SK-N-SH treated with all-trans-retinoic acid at 6 μM for 48 hours (cell line): ENCODE data around the gene MRGPRE.

Experiments
- ATAC-seq: fragments of 200-7000 bp; cut with Tn5 transposase; 3 replicates; pipeline ENCODE4 v1.9.1; 2020; ENCODE audit warnings: mild to moderate bottlenecking, moderate library complexity
- BACH2 ChIP-seq: fragments of 250-450 bp; sonication (Bioruptor Pico); IDR thresholded peaks from 2 replicates; pipeline ENCODE4 v1.9.0; 2021; ENCODE audit warnings: mild to moderate bottlenecking, borderline replicate concordance
- CSDC2 ChIP-seq: fragments of 250-450 bp; sonication (Bioruptor Pico); IDR thresholded peaks from 2 replicates; pipeline ENCODE4 v1.5.0; 2020; ENCODE audit warnings: mild to moderate bottlenecking, moderate library complexity
- ESRRG ChIP-seq: fragments of 250-450 bp; sonication (Bioruptor Pico); IDR thresholded peaks from 2 replicates; pipeline ENCODE4 v1.6.1; 2021; ENCODE audit warnings: mild to moderate bottlenecking
- GLIS3 ChIP-seq: fragments of 250-450 bp; sonication (Bioruptor Pico); IDR thresholded peaks from 2 replicates; pipeline ENCODE4 v1.5.0; 2020; ENCODE audit warnings: mild to moderate bottlenecking, moderate library complexity
- ISL1 ChIP-seq: fragments of 250-450 bp; sonication (Bioruptor Pico); IDR thresholded peaks from 2 replicates; pipeline ENCODE4 v2.1.2; 2022; ENCODE audit warnings: mild to moderate bottlenecking, moderate library complexity
- OSR1 ChIP-seq: fragments of 250-450 bp; sonication (Bioruptor Pico); IDR thresholded peaks from 2 replicates; pipeline ENCODE4 v1.8.0; 2022; ENCODE audit warnings: moderate library complexity, mild to moderate bottlenecking, inconsistent platforms
- PPARA ChIP-seq: fragments of 250-450 bp; sonication (Bioruptor Pico); IDR thresholded peaks from 2 replicates; pipeline ENCODE4 v1.5.0; 2020; ENCODE audit warnings: mild to moderate bottlenecking, borderline replicate concordance
- SNAI2 ChIP-seq: fragments of 250-450 bp; sonication (Bioruptor Pico); IDR thresholded peaks from 2 replicates; pipeline ENCODE4 v1.5.0; 2020; ENCODE audit warnings: mild to moderate bottlenecking, moderate library complexity
- TCF4 ChIP-seq: fragments of 250-450 bp; sonication (Bioruptor Pico); IDR thresholded peaks from 2 replicates; pipeline ENCODE4 v1.8.0; 2021; ENCODE audit warnings: mild to moderate bottlenecking, moderate library complexity, borderline replicate concordance
- TOX ChIP-seq: fragments of 250-450 bp; sonication (Bioruptor Pico); IDR thresholded peaks from 2 replicates; pipeline ENCODE4 v1.8.0; 2021; ENCODE audit warnings: mild to moderate bottlenecking, moderate library complexity, borderline replicate concordance
- ZC3H10 ChIP-seq: fragments of 250-450 bp; sonication (Bioruptor Pico); IDR thresholded peaks from 2 replicates; pipeline ENCODE4 v1.5.1; 2021; ENCODE audit warnings: mild to moderate bottlenecking, moderate library complexity
- ZFP3 ChIP-seq: fragments of 250-450 bp; sonication (Bioruptor Pico); IDR thresholded peaks from 2 replicates; pipeline ENCODE4 v1.5.0; 2020; ENCODE audit warnings: mild to moderate bottlenecking, moderate library complexity
- ZFP30 ChIP-seq: fragments of 450-650 bp; formaldehyde crosslinking; IDR thresholded peaks from 2 replicates; pipeline ENCODE4 v1.5.0; 2022; ENCODE audit warnings: mild to moderate bottlenecking, moderate library complexity
- ZNF8 ChIP-seq: fragments of 450-650 bp; formaldehyde crosslinking; IDR thresholded peaks from 2 replicates; pipeline ENCODE4 v1.5.0; 2020; ENCODE audit warnings: mild to moderate bottlenecking, moderate library complexity
- TF ChIP-seq, protein P1 (sequence below): fragments of 250-450 bp; sonication (Bioruptor Pico); IDR thresholded peaks from 2 replicates; pipeline ENCODE4 v1.5.1; 2020; ENCODE audit warnings: low read depth, mild to moderate bottlenecking, moderate library complexity
- TF ChIP-seq, protein P2 (sequence below): fragments of 250-450 bp; sonication (Bioruptor Pico); IDR thresholded peaks from 2 replicates; pipeline ENCODE4 v1.5.1; 2021; ENCODE audit warnings: mild to moderate bottlenecking, moderate library complexity
- TF ChIP-seq, protein P3 (sequence below): fragments of 250-450 bp; sonication (Bioruptor Pico); IDR thresholded peaks from 2 replicates; pipeline ENCODE4 v1.5.0; 2020; ENCODE audit warnings: mild to moderate bottlenecking, moderate library complexity
- TF ChIP-seq, protein P4 (sequence below): fragments of 250-450 bp; sonication (Bioruptor Pico); IDR thresholded peaks from 2 replicates; pipeline ENCODE4 v1.8.0; 2021; ENCODE audit warnings: low read depth, mild to moderate bottlenecking, moderate library complexity, borderline replicate concordance

The MRGPRE gene

DNA sequence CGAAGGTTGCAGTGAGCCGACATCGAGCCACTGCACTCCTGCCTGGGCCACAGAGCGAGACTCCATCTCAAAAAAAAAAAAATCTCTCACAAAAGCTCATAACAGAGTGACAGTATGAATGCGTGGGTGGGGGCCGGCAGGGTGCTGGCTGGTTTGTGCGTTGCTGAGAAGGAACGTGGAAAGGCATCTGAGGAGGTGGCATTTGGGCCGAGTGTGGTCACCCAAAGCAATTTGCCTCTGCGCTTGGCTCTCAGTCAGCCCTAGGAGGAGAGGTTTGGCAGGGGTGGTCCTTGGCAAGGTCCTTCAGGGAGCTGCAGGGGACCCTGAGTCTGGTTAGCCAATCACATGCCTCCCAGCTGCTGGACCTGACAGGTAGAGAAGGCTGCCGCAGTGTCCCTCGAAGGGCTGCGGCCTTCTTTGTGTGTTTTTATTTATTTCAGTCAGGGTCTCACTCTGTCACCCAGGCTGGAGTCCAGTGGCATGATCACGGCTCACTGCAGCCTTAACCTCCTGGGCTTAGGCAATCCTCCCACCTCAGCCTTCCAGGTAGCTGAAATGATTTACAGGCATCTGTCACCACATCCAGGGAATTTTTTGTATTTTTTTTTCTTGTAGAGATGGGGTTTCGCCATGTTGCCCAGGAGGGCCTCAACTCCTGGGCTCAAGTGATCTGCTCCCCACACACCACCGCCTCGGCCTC lies 43.6 kb downstream of the MRGPRE start (continued):
- TF ChIP-seq ZFP30, result no peak
- TF ChIP-seq, protein P1, sequence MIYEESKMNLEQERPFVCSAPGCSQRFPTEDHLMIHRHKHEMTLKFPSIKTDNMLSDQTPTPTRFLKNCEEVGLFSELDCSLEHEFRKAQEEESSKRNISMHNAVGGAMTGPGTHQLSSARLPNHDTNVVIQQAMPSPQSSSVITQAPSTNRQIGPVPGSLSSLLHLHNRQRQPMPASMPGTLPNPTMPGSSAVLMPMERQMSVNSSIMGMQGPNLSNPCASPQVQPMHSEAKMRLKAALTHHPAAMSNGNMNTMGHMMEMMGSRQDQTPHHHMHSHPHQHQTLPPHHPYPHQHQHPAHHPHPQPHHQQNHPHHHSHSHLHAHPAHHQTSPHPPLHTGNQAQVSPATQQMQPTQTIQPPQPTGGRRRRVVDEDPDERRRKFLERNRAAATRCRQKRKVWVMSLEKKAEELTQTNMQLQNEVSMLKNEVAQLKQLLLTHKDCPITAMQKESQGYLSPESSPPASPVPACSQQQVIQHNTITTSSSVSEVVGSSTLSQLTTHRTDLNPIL (CRISPR knock-in tag), result no peak
- TF ChIP-seq, protein P2, sequence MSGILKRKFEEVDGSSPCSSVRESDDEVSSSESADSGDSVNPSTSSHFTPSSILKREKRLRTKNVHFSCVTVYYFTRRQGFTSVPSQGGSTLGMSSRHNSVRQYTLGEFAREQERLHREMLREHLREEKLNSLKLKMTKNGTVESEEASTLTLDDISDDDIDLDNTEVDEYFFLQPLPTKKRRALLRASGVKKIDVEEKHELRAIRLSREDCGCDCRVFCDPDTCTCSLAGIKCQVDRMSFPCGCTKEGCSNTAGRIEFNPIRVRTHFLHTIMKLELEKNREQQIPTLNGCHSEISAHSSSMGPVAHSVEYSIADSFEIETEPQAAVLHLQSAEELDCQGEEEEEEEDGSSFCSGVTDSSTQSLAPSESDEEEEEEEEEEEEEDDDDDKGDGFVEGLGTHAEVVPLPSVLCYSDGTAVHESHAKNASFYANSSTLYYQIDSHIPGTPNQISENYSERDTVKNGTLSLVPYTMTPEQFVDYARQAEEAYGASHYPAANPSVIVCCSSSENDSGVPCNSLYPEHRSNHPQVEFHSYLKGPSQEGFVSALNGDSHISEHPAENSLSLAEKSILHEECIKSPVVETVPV, result no peak
- no peak for TF ChIP-seq PPARA
- TF ChIP-seq BACH2 (CRISPR knock-in tag), result no peak

DNA sequence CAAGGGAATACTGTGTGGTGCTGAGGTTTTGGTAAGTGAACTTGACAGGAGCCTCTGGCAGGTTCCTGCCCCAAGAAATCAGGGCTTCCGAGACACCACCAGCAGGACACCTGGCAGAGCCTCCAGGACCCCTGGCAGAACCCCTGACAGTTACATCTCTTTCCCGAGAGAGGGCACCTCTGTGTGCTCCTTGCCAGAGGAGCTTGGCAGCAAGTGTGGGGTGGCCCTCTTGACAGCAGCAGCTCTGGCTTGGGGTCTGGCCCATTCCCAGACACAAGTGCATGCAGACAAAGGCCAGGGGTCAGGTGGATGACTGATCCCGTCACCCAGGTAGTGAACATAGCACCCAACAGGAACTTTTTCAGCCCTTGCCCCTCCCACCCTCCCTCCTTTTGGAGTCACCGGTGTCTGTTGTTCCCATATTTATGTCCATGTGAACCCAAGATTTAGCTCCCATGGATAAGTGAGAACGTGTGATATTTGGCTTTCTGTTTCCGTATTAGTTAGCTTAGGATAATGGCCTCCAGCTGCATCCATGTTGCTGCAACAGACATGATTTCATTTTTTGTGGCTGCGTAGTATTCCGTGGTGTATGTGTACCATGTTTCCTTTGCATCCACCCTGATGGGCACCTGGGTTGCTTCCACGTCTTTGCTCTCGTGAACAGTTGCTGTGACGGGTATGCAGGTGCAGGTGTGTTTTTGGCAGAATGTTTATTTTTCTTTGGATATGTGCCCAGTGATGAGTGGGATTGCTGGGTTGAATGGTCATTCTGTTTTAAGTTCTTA lies 45.9 kb downstream of the MRGPRE start:
- TF ChIP-seq ZNF8 (CRISPR knock-in tag) (no peak), ZFP3 (no peak), ESRRG (CRISPR knock-in tag) (no peak)
- TF ChIP-seq, protein P3, sequence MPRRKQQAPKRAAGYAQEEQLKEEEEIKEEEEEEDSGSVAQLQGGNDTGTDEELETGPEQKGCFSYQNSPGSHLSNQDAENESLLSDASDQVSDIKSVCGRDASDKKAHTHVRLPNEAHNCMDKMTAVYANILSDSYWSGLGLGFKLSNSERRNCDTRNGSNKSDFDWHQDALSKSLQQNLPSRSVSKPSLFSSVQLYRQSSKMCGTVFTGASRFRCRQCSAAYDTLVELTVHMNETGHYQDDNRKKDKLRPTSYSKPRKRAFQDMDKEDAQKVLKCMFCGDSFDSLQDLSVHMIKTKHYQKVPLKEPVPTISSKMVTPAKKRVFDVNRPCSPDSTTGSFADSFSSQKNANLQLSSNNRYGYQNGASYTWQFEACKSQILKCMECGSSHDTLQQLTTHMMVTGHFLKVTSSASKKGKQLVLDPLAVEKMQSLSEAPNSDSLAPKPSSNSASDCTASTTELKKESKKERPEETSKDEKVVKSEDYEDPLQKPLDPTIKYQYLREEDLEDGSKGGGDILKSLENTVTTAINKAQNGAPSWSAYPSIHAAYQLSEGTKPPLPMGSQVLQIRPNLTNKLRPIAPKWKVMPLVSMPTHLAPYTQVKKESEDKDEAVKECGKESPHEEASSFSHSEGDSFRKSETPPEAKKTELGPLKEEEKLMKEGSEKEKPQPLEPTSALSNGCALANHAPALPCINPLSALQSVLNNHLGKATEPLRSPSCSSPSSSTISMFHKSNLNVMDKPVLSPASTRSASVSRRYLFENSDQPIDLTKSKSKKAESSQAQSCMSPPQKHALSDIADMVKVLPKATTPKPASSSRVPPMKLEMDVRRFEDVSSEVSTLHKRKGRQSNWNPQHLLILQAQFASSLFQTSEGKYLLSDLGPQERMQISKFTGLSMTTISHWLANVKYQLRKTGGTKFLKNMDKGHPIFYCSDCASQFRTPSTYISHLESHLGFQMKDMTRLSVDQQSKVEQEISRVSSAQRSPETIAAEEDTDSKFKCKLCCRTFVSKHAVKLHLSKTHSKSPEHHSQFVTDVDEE, result no peak
- TF ChIP-seq, protein P2, result no peak
- ATAC-seq, result no peak

DNA sequence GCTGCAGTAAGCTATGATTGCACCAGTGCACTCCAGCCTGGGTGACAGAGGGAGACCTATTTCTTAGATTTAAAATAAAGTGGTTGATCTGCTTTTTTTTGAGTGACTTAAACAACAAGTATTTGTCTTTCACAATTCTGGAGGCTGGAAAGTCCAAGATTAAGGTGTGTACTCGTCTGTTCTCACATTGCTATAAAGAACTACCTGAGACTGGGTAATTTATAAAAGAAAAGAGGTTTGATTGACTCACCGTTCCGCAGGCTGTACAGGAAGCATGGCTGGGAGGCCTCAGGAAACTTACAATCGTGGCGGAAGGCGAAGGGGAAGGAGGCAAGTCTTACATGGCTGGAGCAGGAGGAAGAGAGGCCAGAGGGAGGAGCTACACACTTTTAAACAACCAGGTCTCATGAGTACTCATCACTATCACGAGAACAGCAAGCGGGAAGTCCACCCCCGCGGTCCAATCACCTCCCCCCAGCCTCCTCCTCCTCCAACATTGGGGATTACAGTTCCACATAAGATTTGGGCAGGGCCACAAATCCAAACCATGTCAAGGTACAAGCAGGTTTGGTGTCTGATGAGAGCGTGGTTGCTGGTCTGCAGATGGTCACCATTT lies 47.4 kb downstream of the MRGPRE start:
- TF ChIP-seq TCF4 (CRISPR knock-in tag) (no peak), CSDC2 (CRISPR knock-in tag) (no peak), OSR1 (CRISPR knock-in tag) (no peak), PPARA (no peak), TOX (CRISPR knock-in tag) (no peak), SNAI2 (CRISPR knock-in tag) (no peak)
- ATAC-seq, result no peak

DNA sequence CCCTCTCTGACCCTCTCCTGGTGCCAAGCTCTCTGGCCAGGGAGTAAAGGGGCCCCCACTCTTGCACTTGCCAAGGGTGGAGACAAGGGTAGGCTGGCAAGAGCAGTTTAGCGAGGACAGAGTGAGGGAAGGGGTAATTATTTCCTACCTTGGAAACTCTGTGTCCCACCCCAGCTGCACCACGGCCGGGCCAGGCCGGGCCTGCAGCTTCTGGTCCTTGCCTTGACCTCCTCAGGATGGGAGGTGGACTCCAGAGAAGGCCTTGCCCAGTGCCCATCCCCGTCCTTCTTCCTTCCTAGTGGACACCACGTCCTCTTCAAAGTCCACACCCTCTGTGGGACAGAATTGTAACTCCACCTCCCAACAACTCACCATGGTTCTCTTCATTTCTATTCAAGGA lies 48.7 kb downstream of the MRGPRE start:
- ATAC-seq, result no peak

More for the DNA sequence above, 48.7 kb downstream of the MRGPRE start:
- TF ChIP-seq ZC3H10 (CRISPR knock-in tag) (no peak), GLIS3 (no peak), TCF4 (CRISPR knock-in tag) (no peak), BACH2 (CRISPR knock-in tag) (no peak), SNAI2 (CRISPR knock-in tag) (no peak), ZNF8 (CRISPR knock-in tag) (no peak), ISL1 (CRISPR knock-in tag) (no peak), PPARA (no peak)
- TF ChIP-seq, protein P4, sequence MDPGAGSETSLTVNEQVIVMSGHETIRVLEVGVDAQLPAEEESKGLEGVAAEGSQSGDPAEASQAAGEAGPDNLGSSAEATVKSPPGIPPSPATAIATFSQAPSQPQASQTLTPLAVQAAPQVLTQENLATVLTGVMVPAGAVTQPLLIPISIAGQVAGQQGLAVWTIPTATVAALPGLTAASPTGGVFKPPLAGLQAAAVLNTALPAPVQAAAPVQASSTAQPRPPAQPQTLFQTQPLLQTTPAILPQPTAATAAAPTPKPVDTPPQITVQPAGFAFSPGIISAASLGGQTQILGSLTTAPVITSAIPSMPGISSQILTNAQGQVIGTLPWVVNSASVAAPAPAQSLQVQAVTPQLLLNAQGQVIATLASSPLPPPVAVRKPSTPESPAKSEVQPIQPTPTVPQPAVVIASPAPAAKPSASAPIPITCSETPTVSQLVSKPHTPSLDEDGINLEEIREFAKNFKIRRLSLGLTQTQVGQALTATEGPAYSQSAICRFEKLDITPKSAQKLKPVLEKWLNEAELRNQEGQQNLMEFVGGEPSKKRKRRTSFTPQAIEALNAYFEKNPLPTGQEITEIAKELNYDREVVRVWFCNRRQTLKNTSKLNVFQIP (CRISPR knock-in tag), result no peak
- TF ChIP-seq, protein P3, result no peak
- TF ChIP-seq, protein P1 (CRISPR knock-in tag), result no peak
